ENCODE measurements around the gene SHH.

The SHH gene

DNA sequence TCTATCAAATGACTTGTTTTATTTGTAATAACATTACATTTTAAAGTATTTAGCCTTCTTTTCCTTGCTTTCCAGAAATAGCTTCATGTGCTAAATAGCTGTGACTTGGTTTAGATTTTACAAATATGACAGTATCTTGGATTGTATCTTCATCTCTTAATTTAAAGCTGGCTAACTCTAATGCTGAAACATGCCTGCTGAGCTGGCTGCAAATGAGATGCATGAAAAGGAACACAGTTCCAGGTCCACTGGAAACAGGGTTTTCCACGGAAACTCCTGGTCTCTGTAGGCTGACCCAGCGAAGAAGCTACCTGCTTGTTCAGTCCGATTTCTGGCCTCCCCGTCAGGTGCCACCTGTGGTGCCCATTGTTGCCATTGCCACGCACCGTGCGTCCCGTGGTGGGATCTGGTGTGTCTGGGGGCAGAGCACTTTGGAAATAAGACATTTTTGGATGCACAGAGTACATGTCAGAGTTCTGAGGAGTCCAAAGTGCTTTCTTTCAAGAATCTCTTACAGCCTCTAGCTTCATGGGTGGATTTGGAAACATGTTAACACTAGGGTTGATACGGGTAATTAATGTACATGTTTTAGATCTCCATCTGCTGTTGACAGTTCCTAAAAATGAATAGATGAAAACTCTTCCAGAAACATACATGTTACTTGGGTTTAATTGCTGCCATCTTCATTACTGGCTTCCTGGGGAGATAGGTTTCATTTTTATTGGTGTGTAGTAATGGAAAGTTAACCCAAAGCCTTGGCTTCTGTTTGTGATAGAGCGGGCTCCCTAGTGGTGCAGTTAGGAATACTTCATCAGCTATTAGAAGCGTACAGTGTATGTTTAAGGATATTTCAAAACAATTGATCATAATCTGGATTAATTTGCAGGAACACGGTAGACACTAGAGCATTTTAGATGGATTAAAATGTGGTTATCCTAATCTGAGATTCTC, 45.0 kb downstream of the SHH start:
- DNase-seq: no peak

DNA sequence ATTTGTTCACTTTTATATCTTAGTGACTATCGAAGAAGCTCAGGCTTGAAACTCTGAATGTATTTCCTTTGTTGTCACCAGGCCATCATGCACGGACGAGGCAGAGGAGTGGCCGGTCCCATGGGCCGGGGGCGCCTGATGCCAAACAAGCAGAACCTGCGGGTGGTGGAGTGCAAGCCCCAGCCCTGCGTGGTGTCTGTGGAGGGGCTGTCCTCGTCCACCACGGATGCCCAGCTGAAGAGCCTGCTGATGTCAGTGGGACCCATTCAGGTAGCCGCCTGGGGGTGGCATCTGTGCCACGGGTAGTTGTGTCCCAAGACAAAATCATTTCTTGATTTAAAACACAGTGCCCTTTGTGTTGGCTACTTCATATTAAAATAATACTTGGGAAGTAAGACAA, 45.9 kb downstream of the SHH start:
- no peak for DNase-seq

DNA sequence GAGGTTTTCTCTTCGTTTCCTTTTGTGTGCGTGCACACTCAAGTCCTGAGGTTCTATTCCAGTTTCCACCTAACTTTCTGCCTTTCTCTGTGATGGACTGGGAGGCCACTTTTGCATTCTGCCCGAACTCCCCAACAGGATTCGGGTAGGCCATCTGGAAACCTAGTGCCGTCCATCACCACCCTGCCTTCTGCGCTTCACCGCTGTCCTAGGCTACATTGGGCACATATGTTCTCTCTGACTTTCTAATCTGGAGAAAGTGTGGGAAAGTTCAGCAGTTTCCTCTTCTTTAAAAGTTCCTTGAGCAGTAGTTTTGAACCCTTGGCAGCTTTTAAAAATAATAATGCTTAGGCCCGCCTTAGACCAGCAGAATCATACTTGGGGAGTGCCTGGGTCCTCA, 46.8 kb downstream of the SHH start:
- no peak for DNase-seq

DNA sequence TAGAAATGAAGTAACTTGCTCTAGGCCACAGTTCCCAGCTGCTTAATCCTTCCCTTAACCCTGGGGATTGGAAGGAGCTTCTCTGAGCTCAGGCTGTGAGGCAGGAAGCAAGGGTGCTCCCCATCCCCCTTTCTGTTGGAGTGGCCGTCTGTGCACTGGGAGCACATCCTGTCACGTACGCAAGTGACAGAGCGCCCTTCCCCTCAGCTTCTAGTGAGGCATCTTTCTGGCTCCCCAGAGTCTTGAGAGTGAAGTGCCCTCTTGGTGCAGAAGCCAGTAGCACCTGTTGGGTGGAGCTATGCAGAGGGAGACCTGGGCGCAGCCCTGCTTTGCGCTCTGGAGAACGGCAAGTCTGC, 47.8 kb downstream of the SHH start:
- DNase-seq: no peak

DNA sequence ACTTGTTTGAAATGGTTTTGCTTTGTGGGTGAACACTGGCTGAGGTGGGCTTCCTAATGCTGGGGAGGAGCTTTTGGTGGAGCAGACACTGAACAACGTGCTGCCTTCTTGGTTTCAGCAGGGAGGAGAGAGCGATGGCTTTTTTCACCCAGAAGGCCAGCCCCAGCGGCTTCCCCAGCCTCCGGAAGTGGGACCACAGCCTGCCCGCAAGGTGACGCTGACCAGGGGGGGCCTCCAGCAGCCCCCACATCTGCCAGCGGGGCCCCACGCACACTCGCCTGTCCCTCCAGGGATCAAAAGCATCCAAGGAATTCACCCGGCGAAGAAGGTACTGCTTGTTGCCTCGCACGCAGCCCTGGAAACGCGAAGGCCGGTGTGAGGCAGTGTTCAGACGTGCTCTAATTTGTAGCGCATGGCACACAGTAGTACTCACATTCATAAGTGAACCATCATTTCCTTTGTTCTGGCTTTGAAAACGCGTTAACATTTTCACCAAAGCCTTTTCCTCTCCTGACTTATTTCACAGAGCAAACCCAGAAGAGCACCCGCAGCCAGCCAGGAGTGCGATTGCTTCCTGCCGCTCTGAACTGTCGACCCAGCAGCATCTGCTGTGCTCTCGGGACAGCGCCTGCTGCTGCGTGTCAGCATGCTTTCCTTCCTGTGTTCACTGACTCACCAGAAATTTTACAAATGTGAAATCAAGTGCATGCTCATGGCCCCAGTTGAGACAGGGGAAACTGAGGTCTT, 48.4 kb downstream of the SHH start:
- no peak for DNase-seq

DNA sequence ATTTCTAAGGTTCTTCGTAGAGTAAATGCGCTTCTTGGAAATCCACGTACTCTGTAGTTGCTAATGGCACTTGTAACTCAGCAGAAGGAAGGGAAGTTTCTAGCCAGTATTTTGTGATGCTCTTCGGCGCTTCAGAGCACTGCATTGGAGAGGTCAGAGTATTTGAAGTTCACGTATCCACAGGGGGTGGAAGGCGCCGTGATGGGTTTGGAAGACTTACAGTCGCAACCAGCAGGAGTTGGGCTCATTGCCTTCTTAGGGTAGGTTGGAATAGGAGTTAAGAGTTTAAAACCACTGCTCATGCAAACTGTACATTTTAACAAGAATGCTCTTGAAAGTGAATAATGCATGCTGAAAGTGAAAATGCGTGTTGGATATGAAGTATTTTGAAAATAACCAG, 49.1 kb downstream of the SHH start:
- no peak for DNase-seq

DNA sequence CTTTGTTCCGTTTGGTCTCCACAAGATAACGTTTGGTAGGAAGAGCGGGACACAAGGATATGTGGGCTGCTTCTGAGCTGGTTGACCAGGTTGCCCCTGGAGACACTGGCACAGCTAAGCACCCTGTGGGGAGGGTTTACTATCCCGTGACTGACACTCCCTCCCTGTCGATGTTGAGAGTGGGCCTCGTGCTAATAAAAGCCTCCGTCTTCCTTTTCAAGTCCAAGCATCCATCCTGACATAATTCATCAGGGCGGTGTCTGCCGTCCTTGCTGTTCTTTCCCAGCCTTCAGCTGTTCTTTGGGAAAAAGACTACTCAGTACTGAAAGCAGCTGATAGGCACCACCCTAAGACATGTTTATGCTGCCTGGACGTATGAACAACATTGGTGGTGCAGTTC, 49.6 kb downstream of the SHH start:
- no peak for DNase-seq

DNA sequence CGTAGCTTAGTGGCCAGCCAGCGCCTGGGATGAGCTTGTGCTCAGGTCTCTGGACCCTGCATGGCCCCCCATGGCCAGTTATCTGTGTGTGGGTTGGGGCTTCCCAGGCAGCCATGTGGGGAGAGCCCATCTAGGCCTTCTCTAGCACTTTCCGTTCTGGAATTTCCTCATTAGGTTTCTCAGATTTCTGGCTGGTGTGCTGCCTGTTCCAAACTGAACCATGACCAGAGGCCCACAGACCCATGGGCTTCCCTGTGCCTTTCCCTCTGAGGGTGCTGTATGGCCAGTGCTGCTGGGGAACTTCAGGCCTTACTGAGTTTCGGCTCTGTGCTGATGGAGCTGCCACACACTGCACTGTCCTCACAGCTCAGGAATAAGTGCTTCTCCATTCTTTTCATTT, 50.2 kb downstream of the SHH start:
- DNase-seq: no peak

DNA sequence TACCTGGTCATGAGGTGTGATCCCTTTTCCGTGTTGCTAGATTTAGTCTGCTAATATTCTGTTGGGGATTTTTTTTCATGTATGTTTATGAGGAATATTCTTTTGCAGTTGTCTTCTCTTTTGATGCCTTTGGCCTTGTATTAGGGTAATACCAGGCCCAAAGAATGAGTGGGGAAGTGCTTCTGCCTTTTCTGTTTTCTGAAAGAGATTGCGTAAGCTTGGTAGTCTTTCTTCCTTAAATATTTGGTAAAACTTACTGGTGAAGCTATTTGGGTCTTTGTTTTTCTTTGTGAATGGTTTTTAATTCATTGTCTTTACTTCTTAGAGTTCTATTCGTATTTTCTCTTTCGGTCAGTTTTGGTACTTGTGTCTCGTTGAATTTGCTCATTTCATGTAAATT, 51.1 kb downstream of the SHH start:
- no peak for DNase-seq

DNA sequence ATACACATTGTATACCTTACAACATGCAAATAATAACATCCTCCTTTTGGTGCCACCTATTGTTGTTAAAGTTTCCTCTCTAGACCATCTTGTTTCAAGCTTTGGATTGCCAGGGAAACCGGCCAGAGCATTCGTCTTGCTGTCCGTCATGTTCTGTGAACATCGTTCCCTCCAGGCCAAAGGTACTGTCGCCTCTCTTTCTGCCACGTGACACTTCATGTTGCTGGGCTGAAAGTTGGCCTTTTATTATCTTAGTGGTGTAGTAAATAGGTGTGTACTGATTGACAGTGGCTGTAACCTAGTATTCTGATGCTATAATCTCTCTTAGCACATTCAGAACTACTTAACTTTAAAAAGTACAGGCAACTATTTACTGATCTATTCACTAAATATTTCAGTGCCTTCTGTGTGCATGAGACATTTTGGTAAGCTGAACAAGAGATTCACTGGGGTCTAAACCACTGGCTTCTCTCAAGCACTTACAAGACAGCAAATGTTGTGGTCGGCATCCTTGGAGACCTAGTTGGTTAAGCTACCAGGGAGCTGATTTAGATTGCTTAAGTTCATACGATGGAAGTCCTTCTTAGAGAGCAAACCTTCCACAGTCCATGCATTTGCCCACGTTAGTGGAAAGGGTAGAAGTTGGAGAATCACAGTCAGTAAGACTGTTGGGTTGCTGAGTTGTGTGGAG, 52.4 kb downstream of the SHH start:
- DNase-seq: no peak

DNA sequence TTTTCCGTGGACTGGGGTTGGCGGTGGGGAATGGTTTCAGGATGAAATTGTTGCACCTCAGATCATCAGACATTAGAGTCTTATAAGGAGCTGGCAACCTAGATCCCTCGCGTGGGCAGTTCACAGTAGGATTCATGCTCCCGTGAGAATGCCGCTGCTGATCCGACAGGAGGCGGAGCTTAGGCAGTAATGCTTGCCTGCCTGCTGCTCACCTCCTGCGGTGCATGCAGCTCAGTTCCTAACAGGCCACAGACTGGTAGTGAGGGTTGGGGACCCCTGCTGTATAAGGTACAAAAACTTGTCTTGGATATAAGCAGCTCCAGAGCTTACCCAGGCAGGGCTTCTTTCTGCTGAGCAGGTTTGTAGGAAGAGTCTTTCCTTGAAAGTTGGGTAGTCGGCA, 53.9 kb downstream of the SHH start:
- peak in 1 of 58 donors; percentile 33 for DNase-seq

DNA sequence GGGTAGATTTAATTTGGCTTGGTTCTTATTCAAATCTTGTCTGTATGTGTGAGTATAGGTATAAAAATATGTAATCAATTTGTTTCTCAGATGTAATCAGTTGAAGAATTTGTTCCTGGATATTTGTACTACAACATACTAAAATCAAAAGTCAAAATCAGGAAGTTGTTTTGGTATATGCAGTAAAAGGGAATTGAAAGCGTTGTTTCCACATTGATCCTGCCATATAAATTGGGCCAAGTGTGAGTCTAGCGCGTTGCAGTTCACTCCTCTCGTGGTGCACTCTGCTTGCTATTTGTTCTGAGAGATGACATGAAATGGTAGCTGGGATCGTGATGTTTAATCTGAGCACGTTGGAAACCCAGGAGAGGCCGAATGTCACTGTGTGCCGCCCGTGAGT, 55.9 kb downstream of the SHH start:
- DNase-seq: no peak

DNA sequence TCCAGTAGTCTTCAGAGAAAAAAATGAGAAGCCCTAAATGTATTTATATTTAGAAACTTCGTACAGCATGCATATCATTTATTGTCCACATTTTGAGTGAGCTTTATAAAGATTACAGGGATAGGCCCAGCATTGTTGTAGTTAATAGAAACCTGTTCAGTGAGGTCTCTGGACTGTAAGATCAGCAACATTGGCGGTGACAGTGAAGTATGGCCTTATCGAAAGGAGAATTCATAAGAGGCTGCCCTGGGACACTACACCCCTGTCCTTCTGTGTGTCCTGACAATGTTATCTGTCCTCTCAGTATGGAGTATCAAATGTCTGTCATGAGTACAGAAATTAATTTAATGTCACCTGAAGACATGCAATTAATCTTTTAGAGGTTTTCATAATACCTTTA, 57.2 kb downstream of the SHH start:
- DNase-seq: no peak

DNA sequence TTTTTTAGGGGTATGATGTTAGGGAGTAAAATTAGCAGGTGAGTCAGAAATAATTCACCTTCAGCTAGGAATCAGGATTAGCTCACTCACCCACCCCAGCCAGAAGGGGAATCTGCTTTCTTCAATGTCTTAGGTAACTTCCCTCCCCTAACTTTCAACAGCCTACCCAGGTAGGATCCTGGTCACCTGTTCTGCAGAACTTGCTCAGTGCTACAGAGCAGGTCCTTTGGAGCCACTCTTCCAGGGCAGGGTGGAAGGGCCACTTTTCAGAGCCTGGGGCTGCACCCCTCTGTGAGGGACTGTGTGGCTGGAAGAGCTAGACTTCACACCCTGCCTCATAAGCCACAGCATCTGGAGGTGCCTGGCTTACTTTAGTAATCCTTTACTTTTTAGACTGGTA, 58.1 kb downstream of the SHH start:
- no peak for DNase-seq

DNA sequence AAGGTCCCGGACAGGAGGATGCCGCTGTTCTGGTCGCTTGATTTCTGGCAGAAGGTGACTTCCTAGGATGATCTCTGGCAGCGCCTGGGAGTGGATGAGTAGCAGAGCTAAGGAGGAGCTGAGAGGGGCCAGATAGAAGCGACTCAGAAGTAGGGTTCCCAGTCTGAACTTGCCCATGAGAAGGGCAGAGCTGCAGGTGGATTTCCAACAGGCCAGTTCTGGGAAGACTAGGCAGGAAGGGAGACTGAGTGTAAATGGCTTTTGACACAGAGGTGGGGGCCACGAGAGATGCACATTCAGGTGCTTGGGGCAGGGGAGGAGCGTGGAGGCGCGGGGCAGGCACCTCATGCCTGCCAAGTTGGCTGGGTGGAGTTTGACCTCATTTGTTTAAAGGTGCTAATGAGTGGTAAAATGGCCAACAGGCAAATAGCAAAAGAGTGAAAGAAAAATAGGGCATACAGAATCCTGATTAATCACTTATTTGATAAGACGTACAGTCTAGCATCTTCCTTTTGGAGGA, 58.8 kb downstream of the SHH start:
- DNase-seq: no peak

DNA sequence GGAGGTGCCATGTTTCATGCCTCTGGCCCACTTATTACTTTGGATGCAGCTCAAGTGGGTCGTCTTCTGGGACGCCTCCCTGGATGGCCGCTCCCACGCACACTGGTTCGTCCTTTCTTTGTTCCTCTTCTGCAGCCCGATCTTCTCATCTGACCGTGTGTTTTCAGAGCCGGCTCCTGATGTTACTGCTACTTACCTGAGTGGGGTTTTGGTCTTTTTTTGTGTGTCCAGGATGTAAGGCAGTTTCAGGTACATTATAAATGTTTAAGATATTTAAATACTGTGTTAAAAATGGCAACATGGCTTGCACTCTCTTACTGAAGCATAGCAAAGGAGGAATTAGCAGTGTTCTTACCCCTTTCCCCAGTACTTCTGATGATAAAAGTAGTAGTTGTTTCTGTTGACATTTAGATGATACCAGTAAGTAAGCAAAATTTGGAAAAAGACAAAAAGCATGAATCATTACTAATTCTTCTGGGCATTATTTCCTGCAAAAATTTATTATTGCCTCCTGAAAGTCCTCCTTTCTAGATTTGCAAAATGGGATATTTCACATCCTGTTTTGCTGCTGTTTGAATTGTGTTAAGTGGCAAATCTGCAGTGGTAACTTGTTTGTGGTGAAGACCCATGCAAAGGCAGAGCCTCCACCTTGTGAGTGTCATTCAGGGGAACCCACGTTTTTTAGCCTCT, 59.4 kb downstream of the SHH start:
- DNase-seq: no peak

DNA sequence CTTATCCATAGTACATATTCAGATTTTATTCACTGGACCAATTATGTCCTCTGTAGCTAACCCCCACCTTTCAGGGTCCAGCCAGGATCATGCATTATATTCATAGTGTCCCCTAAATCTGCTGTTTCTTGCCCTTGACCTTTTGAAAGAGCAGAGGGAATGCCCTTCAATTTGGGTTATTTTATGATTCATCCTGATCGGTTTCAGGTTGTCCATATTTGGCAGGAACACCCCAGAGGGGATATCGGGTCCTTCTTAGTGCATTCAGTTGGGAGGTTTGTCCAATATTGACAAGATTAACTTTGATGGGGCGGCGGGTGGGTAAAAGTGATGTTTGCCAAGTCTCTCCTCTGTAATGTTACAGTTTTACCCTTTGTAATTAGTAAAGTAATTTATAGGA, 60.9 kb downstream of the SHH start:
- no peak for DNase-seq

DNA sequence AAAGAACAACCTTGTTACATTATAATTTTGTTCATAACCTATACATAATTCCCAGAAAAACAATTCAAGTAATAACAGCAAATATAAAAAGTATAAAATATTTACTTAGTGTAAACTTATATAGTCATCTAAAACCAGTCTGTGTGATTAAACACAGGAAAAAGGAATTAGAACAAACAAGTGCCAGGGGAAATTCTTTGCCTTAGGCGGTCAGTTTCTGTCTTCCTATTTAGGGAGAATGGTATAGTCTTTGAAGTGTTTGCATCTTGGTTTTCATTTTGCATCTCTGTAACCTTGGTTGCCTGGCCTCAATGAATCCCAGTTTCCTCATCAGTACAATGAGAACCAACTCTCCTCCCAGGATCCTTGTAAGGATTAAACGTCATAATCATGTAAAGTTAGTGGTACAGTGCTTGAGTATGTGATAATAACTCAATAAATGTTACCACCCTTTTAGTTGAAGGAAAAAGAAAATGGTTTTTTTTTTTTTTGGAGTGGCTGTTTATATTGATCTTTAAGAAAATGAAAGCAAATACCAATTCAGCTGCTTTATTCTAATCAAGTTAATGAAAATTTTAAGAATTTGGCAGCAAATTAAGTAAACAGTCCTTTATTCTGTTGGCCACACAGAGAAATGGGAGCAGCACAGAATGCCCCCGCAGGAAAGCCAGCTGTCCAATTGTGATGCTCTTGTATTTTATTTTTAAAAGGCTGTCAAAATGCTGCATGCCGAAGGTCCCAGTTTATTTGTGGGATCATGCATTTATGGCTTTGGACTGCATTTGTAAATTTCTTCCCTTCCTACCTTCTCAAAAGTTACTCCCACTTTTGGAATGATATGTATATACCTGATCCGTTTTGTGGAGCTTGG, 61.8 kb downstream of the SHH start:
- no peak for DNase-seq
